Epithelial cell of proximal tubule (primary cell): ENCODE measurements around the gene TRPM1. TPM values are rescaled to one million over a fixed set of nuclear protein-coding genes. Genes with fewer than 3 reads are reported as not detected.

Experiments used
- DNase-seq: peaks from one replicate; pipeline ENCODE4 v3.0.0-alpha.2; 2011; ENCODE audit warnings: low read depth
- H3K4me3 ChIP-seq: 2 replicates; pipeline ENCODE4 v1.5.1; 2011; ENCODE audit warnings: low read depth, mild to moderate bottlenecking, low read length
- CTCF ChIP-seq: conservative IDR thresholded peaks from 2 replicates; pipeline ENCODE4 v1.5.1; 2012; ENCODE audit warnings: low read depth, mild to moderate bottlenecking, low read length
- total RNA-seq: library from RNA; depleted of rRNA; stranded (reverse); fragments of >200 nt; gene quantifications from 2 replicates; pipeline ENCODE4 v1.2.3, GENCODE V29; 2015

Gene TRPM1
- total RNA-seq, 1 donor from 2014 or later: not detected

- TF ChIP-seq CTCF: no peak
Observed at GRCh38 chr15:31051496-31052080, 49.9 kb downstream of the TRPM1 start.

GRCh38 chr15:31050953-31051352 is 50.6 kb downstream of the TRPM1 start:
- no peak for TF ChIP-seq CTCF
- no peak overlapping the region for H3K4me3 ChIP-seq
- DNase-seq: no peak

More at GRCh38 chr15:31051496-31052080, 49.9 kb downstream of the TRPM1 start:
- no peak for DNase-seq
- no peak overlapping the region for H3K4me3 ChIP-seq

GRCh38 chr15:31049682-31050615 is 51.6 kb downstream of the TRPM1 start:
- H3K4me3 ChIP-seq: no peak overlapping the region
- TF ChIP-seq CTCF: no peak
- no peak for DNase-seq

GRCh38 chr15:31049111-31049510 is 52.4 kb downstream of the TRPM1 start:
- no peak for DNase-seq
- H3K4me3 ChIP-seq: no peak overlapping the region
- no peak for TF ChIP-seq CTCF

- TF ChIP-seq CTCF: no peak
- H3K4me3 ChIP-seq: no peak overlapping the region
- DNase-seq: no peak
Observed at GRCh38 chr15:31047437-31047836, 54.1 kb downstream of the TRPM1 start.

GRCh38 chr15:31046759-31047359 is 54.7 kb downstream of the TRPM1 start:
- DNase-seq: no peak
- TF ChIP-seq CTCF: no peak
- H3K4me3 ChIP-seq: no peak overlapping the region
